Stimulated activated naive CD4-positive, alpha-beta T cell treated with Interleukin-2 at 50 U/mL for 16 hours (primary cell): ENCODE data around the gene ZBTB7A.

Source experiments
- DNase-seq: peaks from one replicate; lab custom pipeline; 2025; lab: John Stamatoyannopoulos, UW

Gene ZBTB7A

GRCh38 chr19:4036576-4037300 lies 30.0 kb downstream of the ZBTB7A start:
- no peak for DNase-seq

GRCh38 chr19:4035582-4035981 lies 31.1 kb downstream of the ZBTB7A start:
- DNase-seq = no peak

GRCh38 chr19:4035018-4035566 lies 31.6 kb downstream of the ZBTB7A start:
- no peak for DNase-seq

- no peak for DNase-seq
These were observed 32.4 kb downstream of the ZBTB7A start for GRCh38 chr19:4034048-4035017.

- no peak for DNase-seq
These were observed 33.4 kb downstream of the ZBTB7A start for GRCh38 chr19:4033028-4033956.

GRCh38 chr19:4032436-4032835 lies 34.3 kb downstream of the ZBTB7A start:
- no peak for DNase-seq

- no peak for DNase-seq
These were observed 35.3 kb downstream of the ZBTB7A start for GRCh38 chr19:4031420-4031819.

GRCh38 chr19:4030981-4031380 lies 35.7 kb downstream of the ZBTB7A start:
- no peak for DNase-seq

GRCh38 chr19:4030552-4030951 lies 36.1 kb downstream of the ZBTB7A start:
- DNase-seq = no peak

GRCh38 chr19:4029247-4029614 lies 37.5 kb downstream of the ZBTB7A start:
- DNase-seq = no peak

GRCh38 chr19:4028334-4029246 lies 38.1 kb downstream of the ZBTB7A start:
- DNase-seq = no peak

- DNase-seq = no peak
These were observed 39.6 kb downstream of the ZBTB7A start for GRCh38 chr19:4027146-4027545.

GRCh38 chr19:4025317-4025716 lies 41.4 kb downstream of the ZBTB7A start:
- DNase-seq = no peak

GRCh38 chr19:4023600-4024398 lies 42.9 kb downstream of the ZBTB7A start:
- no peak for DNase-seq

- no peak for DNase-seq
These were observed 47.1 kb downstream of the ZBTB7A start for GRCh38 chr19:4019578-4019977.

GRCh38 chr19:4018775-4019504 lies 47.8 kb downstream of the ZBTB7A start:
- DNase-seq = no peak

- no peak for DNase-seq
These were observed 48.5 kb downstream of the ZBTB7A start for GRCh38 chr19:4018140-4018613.

- no peak for DNase-seq
These were observed 49.6 kb downstream of the ZBTB7A start for GRCh38 chr19:4016903-4017638.
